ENCODE data around the gene NMNAT2. TPM values are rescaled to one million over a fixed set of nuclear protein-coding genes. Genes with fewer than 3 reads are reported as not detected.

The NMNAT2 gene
- total and polyA plus RNA-seq, 2 of the 8 experiments (the other 6 are each of a cell fraction or from before 2014, with no cell fraction given), result 6.5 to 20.9 TPM

DNA sequence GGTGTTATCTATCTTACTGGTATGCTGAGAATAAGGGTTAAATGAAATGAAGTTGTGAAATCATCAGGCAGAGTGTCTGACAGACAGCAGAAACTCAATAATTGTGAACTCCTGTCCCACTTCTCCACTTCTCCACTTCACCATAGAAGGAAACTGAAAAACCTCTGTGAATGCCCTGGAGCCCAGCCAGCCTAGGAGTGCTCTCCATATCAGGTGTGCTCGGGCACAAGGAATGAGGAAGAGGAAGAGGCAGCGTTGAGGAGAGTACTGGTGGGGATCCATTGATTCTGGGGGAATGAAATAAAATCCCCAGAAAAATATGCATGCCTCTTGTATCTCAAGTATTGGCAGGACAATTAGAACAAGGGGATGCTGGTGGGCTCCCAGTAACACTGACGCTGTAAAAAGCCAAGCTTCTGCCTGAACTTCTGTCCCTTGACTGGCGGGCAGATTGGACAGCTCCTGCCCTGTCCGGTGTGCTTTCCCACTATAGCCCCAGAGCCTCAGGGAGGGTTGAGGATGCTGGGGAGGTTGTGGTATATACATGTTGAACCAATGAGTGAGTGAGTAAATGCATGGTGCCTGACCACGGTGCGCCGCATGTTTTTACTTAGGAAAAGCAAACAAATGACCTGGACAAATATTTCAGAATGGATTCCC is 47.7 kb downstream of the NMNAT2 start (continued):
- TF ChIP-seq PHF8 (conservative IDR thresholded peaks at IDR 0.05; ENCODE audit: low read depth, low read length), result no peak
